Measurements from ENCODE around the gene KIAA0586.
"Not testable (repeated sequence)": the region's sequence is repeated elsewhere in the genome, so short reads cannot be mapped to it uniquely, and the experiment has no call there.

The KIAA0586 gene

GRCh38 chr14:58465421-58465820 lies 37.9 kb downstream of the KIAA0586 start:
- DNase-seq: no peak

- DNase-seq: no peak
Measured at GRCh38 chr14:58466459-58466858, 38.9 kb downstream of the KIAA0586 start.

- no peak for DNase-seq
Measured at GRCh38 chr14:58467575-58467974, 40.1 kb downstream of the KIAA0586 start.

GRCh38 chr14:58469309-58469708 lies 41.8 kb downstream of the KIAA0586 start:
- no peak for DNase-seq

- DNase-seq: no peak
Measured at GRCh38 chr14:58476320-58476719, 48.8 kb downstream of the KIAA0586 start.

- no peak for DNase-seq
Measured at GRCh38 chr14:58477653-58478052, 50.1 kb downstream of the KIAA0586 start.

- not testable (repeated sequence) for DNase-seq
Measured at GRCh38 chr14:58478329-58478728, 50.8 kb downstream of the KIAA0586 start.

GRCh38 chr14:58479975-58480374 lies 52.5 kb downstream of the KIAA0586 start:
- no peak for DNase-seq

- DNase-seq: no peak
Measured at GRCh38 chr14:58484176-58484575, 56.7 kb downstream of the KIAA0586 start.

GRCh38 chr14:58488550-58488949 lies 61.0 kb downstream of the KIAA0586 start:
- no peak for DNase-seq

GRCh38 chr14:58491593-58491992 lies 64.1 kb downstream of the KIAA0586 start:
- no peak for DNase-seq

GRCh38 chr14:58492044-58492443 lies 64.5 kb downstream of the KIAA0586 start:
- no peak for DNase-seq

- DNase-seq: peak; percentile 63
Measured at GRCh38 chr14:58501214-58501816, 73.8 kb downstream of the KIAA0586 start.

- no peak for DNase-seq
Measured at GRCh38 chr14:58513272-58513671, 85.8 kb downstream of the KIAA0586 start.

GRCh38 chr14:58517592-58517991 lies 90.1 kb downstream of the KIAA0586 start:
- DNase-seq: no peak

GRCh38 chr14:58525691-58526090 lies 98.2 kb downstream of the KIAA0586 start:
- not testable (repeated sequence) for DNase-seq

GRCh38 chr14:58533446-58533845 lies 105.9 kb downstream of the KIAA0586 start:
- DNase-seq: no peak

- no peak for DNase-seq
Measured at GRCh38 chr14:58535044-58535443, 107.5 kb downstream of the KIAA0586 start.

GRCh38 chr14:58537004-58537403 lies 109.5 kb downstream of the KIAA0586 start:
- DNase-seq: no peak

GRCh38 chr14:58540749-58541632 lies 113.5 kb downstream of the KIAA0586 start:
- no peak for DNase-seq

- DNase-seq: no peak
Measured at GRCh38 chr14:58541633-58542022, 114.1 kb downstream of the KIAA0586 start.

- no peak for DNase-seq
Measured at GRCh38 chr14:58543253-58543652, 115.7 kb downstream of the KIAA0586 start.

- no peak for DNase-seq
Measured at GRCh38 chr14:58547649-58548048, 120.1 kb downstream of the KIAA0586 start.

GRCh38 chr14:58549105-58549757 lies 121.7 kb downstream of the KIAA0586 start:
- no peak for DNase-seq
